DND-41 (cell line): ENCODE measurements around the gene ZKSCAN8.

Experiments used
- ATAC-seq: fragments of 200-7000 bp; cut with Tn5 transposase; 3 replicates; pipeline ENCODE4 v1.9.1; 2021; ENCODE audit warnings: low read depth; ENCODE audit not compliant: insufficient read depth
- DNase-seq: peaks from one replicate; pipeline ENCODE4 v3.0.0-alpha.2; 2020
- H2AFZ ChIP-seq: 2 replicates; pipeline ENCODE4 v1.6.0; 2012; ENCODE audit warnings: low read depth, low read length
- H3K27ac ChIP-seq: 2 replicates; pipeline ENCODE4 v1.5.1; 2012; ENCODE audit warnings: low read length, inconsistent platforms
- H3K27me3 ChIP-seq: fragments of 200-600 bp; sonication (generic); 2 replicates; pipeline ENCODE4 v1.6.0; 2012; ENCODE audit warnings: low read length, mild to moderate bottlenecking, inconsistent platforms; ENCODE audit not compliant: insufficient read depth, poor library complexity
- H3K36me3 ChIP-seq: 2 replicates; pipeline ENCODE4 v1.5.1; 2012; ENCODE audit warnings: low read length, inconsistent platforms; ENCODE audit not compliant: insufficient read depth
- H3K4me1 ChIP-seq: 2 replicates; pipeline ENCODE4 v1.5.1; 2012; ENCODE audit warnings: mild to moderate bottlenecking, low read length; ENCODE audit not compliant: insufficient read depth
- H3K4me2 ChIP-seq: 2 replicates; pipeline ENCODE4 v1.6.0; 2012; ENCODE audit warnings: mild to moderate bottlenecking, moderate library complexity, low read length, inconsistent platforms; ENCODE audit not compliant: insufficient read depth
- H3K4me3 ChIP-seq, 2 experiments: fragments of 200-600 bp in 1 of 2; shearing (Covaris generic) in 1 of 2; 2 replicates each; pipeline ENCODE4 v1.5.1; 2012 to 2016; ENCODE audit warnings: inconsistent platforms in 2 of 2, low read length in 2 of 2, mild to moderate bottlenecking in 2 of 2, low read depth in 1 of 2, moderate library complexity in 1 of 2
- H3K79me2 ChIP-seq: 2 replicates; pipeline ENCODE4 v1.6.0; 2012; ENCODE audit warnings: low read length, inconsistent platforms; ENCODE audit not compliant: insufficient read depth
- H3K9ac ChIP-seq: 2 replicates; pipeline ENCODE4 v1.6.0; 2012; ENCODE audit warnings: low read depth, mild to moderate bottlenecking, inconsistent platforms, low read length, moderate library complexity
- H3K9me3 ChIP-seq: 2 replicates; pipeline ENCODE4 v1.5.1; 2012; ENCODE audit warnings: low read length, moderate library complexity, mild to moderate bottlenecking, inconsistent platforms; ENCODE audit not compliant: insufficient read depth, severe bottlenecking
- H4K20me1 ChIP-seq: 2 replicates; pipeline ENCODE4 v1.6.0; 2012; ENCODE audit warnings: low read length; ENCODE audit not compliant: insufficient read depth
- EZH2 ChIP-seq: IDR thresholded peaks from 3 replicates; pipeline ENCODE4 v1.6.1; 2012; ENCODE audit warnings: borderline replicate concordance, low read depth, mild to moderate bottlenecking, moderate library complexity, low read length, inconsistent platforms; ENCODE audit not compliant: severe bottlenecking
- TF ChIP-seq, protein P1 (sequence below): IDR thresholded peaks from 2 replicates; pipeline ENCODE4 v1.5.1; 2012; ENCODE audit warnings: borderline replicate concordance, low read length, moderate library complexity, mild to moderate bottlenecking; ENCODE audit not compliant: poor library complexity, severe bottlenecking; ENCODE audit errors: extremely low read depth

The ZKSCAN8 gene

GRCh38 chr6:28172006-28172405 lies 30.3 kb downstream of the ZKSCAN8 start:
- no peak overlapping the region for H3K27ac ChIP-seq

DNA sequence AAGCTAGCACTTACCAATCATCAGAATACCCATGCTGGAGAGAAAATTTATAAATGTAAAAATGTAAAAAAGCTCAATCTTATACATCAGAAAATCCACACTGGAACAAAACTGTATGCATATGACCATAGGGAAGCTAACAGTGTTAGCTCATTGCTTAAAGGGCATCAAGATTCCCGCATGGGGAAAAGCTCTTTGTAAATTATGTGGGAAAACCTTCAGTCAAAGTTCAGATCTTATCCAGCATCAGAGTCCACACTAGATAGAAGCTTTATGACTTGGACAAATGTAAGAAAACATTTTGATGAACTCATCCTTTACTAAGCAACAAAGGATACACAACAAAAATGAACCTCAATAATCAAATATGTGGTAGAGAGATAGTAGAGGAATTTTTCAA lies 34.7 kb downstream of the ZKSCAN8 start:
- Histone ChIP-seq H3K4me2 (no peak overlapping the region), H3K9ac (no peak overlapping the region), H3K4me3 (no peak overlapping the region), H3K27ac (no peak overlapping the region), H3K79me2 (no peaks in the 10 kb centered on the region), H3K9me3 (no peaks in the 10 kb centered on the region), H3K4me1 (no peaks in the 10 kb centered on the region), H3K27me3 (no peaks in the 10 kb centered on the region), H2AFZ (no peak overlapping the region), H3K36me3 (no peaks in the 10 kb centered on the region), H4K20me1 (no peaks in the 10 kb centered on the region)
- ATAC-seq (no peak), DNase-seq (no peak)
- no peak for TF ChIP-seq EZH2
- TF ChIP-seq, protein P1, sequence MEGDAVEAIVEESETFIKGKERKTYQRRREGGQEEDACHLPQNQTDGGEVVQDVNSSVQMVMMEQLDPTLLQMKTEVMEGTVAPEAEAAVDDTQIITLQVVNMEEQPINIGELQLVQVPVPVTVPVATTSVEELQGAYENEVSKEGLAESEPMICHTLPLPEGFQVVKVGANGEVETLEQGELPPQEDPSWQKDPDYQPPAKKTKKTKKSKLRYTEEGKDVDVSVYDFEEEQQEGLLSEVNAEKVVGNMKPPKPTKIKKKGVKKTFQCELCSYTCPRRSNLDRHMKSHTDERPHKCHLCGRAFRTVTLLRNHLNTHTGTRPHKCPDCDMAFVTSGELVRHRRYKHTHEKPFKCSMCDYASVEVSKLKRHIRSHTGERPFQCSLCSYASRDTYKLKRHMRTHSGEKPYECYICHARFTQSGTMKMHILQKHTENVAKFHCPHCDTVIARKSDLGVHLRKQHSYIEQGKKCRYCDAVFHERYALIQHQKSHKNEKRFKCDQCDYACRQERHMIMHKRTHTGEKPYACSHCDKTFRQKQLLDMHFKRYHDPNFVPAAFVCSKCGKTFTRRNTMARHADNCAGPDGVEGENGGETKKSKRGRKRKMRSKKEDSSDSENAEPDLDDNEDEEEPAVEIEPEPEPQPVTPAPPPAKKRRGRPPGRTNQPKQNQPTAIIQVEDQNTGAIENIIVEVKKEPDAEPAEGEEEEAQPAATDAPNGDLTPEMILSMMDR, result no peak

More at GRCh38 chr6:28172006-28172405, 30.3 kb downstream of the ZKSCAN8 start:
- Histone ChIP-seq H3K79me2 (no peaks in the 10 kb centered on the region), H2AFZ (no peak overlapping the region), H4K20me1 (no peaks in the 10 kb centered on the region), H3K27me3 (no peaks in the 10 kb centered on the region), H3K36me3 (no peaks in the 10 kb centered on the region), H3K9me3 (no peaks in the 10 kb centered on the region), H3K4me3 (no peak overlapping the region), H3K4me2 (no peak overlapping the region), H3K9ac (no peak overlapping the region), H3K4me1 (no peaks in the 10 kb centered on the region)
- DNase-seq, result no peak
- TF ChIP-seq, protein P1, result no peak
- no peak for TF ChIP-seq EZH2
- no peak for ATAC-seq

- H3K79me2 ChIP-seq, result no peaks in the 10 kb centered on the region
- H4K20me1 ChIP-seq, result no peaks in the 10 kb centered on the region
- no peak overlapping the region for H3K4me3 ChIP-seq
- no peak for TF ChIP-seq EZH2
- TF ChIP-seq, protein P1, result no peak
- H3K4me1 ChIP-seq, result no peaks in the 10 kb centered on the region
- H3K4me2 ChIP-seq, result no peak overlapping the region
- H3K36me3 ChIP-seq, result no peaks in the 10 kb centered on the region
- no peaks in the 10 kb centered on the region for H3K27me3 ChIP-seq
- ATAC-seq (no peak), DNase-seq (no peak)
- no peak overlapping the region for H3K9ac ChIP-seq
- no peak overlapping the region for H2AFZ ChIP-seq
- H3K27ac ChIP-seq, result no peak overlapping the region
- H3K9me3 ChIP-seq, result no peaks in the 10 kb centered on the region
Observed at GRCh38 chr6:28182255-28182654, 40.6 kb downstream of the ZKSCAN8 start.
